K562 (cell line): Measurements from ENCODE around the gene AFF2.

Source experiments
- BRD4 ChIP-seq: fragments of 200-600 bp; sonication (generic); IDR thresholded peaks from 2 replicates; pipeline ENCODE4 v1.6.1; 2017; ENCODE audit warnings: inconsistent platforms
- HNRNPLL ChIP-seq: fragments of 200-400 bp; formaldehyde crosslinking; IDR thresholded peaks from 2 replicates; pipeline ENCODE4 v1.6.1; 2017; ENCODE audit warnings: low read length, low read depth, mild to moderate bottlenecking; ENCODE audit not compliant: poor library complexity, severe bottlenecking
- KDM5B ChIP-seq: fragments of 200-600 bp; sonication (generic); IDR thresholded peaks from 2 replicates; pipeline ENCODE4 v1.6.1; 2012; ENCODE audit warnings: low read depth, mild to moderate bottlenecking, moderate library complexity, low read length, control low read depth, inconsistent platforms; ENCODE audit not compliant: insufficient replicate concordance
- MLLT1 ChIP-seq, 2 experiments: fragments of 450-650 bp; IDR thresholded peaks; 2 replicates each; pipeline ENCODE4 v1.6.1; 2016
- OTX1 ChIP-seq: fragments of 450-650 bp; formaldehyde crosslinking; IDR thresholded peaks from 2 replicates; pipeline ENCODE4 v1.4.0; 2022; ENCODE audit warnings: mild to moderate bottlenecking
- RAD21 ChIP-seq, 2 experiments: fragments of 250-450 bp in 1 of 2; fragments of 450-650 bp in 1 of 2; sonication (Bioruptor Pico) in 1 of 2; formaldehyde crosslinking in 1 of 2; IDR thresholded peaks in 1 of 2; conservative IDR thresholded peaks in 1 of 2; 2 replicates each; pipeline versions ENCODE4 v1.4.0 to v1.8.0; 2020 to 2022; ENCODE audit warnings: mild to moderate bottlenecking in 2 of 2, moderate library complexity in 1 of 2
- USF1 ChIP-seq: sonication (generic); formaldehyde crosslinking; IDR thresholded peaks from 2 replicates; pipeline ENCODE4 v1.9.0; 2022; ENCODE audit warnings: mild to moderate bottlenecking, missing genetic modification reagents
- YY1 ChIP-seq, 3 experiments: IDR thresholded peaks; 2 replicates each; pipeline ENCODE4 v1.6.1; 2011; ENCODE audit warnings: low read length in 2 of 3, mild to moderate bottlenecking in 2 of 3, moderate library complexity in 2 of 3, borderline replicate concordance in 1 of 3, control low read depth in 1 of 3, low read depth in 1 of 3; ENCODE audit not compliant: insufficient read depth in 3 of 3, insufficient replicate concordance in 2 of 3, control insufficient read depth in 1 of 3, insufficient read length in 1 of 3; ENCODE audit errors: extremely low read depth in 1 of 3

GRCh38 chrX:148664995-148665394 lies 164.6 kb downstream of the AFF2 start:
- TF ChIP-seq KDM5B (no peak), USF1 (CRISPR knock-in tag) (no peak), OTX1 (CRISPR knock-in tag) (no peak), BRD4 (no peak), MLLT1 (IDR thresholded peaks at IDR 0.05) (no peak), HNRNPLL (no peak), YY1 (IDR thresholded peaks at IDR 0.05; ENCODE audit: borderline replicate concordance in 1 of 3, control insufficient read depth in 1 of 3, extremely low read depth in 1 of 3, insufficient read depth in 3 of 3, insufficient read length in 1 of 3, insufficient replicate concordance in 2 of 3, low read depth in 1 of 3, low read length in 2 of 3) (no peak), RAD21 (CRISPR knock-in tag; conservative IDR thresholded peaks at IDR 0.05 in 1 of 2, IDR thresholded peaks at IDR 0.05 in 1 of 2) (no peak)
